ENCODE data around the gene HOXC12.

HOXC12 gene

DNA sequence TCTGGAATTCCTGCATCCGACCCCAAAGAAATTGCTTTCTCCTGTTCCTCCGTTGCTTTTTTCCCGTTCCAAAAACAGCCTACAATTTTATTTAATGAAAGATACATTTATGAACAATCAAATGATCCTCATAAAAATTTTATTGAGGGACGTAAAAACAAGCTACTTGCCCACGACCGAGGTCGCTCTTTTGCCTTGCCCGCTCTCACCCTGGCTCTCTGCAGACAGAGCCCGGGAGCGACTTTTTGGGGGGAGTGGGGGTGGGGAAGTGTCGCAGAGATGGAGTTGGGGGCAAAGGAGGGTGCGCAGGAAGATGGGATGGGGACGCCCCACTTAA lies 44.2 kb downstream of the HOXC12 start:
- DNase-seq = no peak

DNA sequence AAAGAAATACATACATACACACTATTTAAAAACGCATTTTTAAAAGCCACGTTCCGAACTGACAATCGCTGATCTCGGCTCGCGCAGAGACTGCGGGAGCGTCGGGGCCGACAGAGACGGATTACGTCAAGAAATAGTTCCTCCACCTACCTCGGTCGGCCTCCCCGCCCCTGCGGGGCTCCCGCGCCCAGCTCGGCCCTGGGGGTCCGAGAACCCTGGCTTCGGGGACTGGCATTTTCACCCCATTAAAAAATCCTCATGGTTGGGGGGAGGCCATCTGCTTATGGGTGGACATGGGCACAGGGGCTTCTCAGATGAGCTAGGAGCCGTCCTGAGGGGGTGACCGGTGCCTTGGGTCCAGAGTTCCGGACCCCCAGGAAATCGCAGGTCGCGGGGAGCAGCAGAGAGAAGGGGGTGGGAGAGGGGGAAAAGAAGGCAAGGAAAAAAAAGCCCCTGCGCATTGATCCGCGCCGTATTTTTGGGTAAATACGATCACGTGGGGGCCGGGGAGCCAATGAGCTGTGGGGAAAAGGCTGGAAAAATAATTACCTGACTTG lies 44.9 kb downstream of the HOXC12 start:
- DNase-seq = no peak

DNA sequence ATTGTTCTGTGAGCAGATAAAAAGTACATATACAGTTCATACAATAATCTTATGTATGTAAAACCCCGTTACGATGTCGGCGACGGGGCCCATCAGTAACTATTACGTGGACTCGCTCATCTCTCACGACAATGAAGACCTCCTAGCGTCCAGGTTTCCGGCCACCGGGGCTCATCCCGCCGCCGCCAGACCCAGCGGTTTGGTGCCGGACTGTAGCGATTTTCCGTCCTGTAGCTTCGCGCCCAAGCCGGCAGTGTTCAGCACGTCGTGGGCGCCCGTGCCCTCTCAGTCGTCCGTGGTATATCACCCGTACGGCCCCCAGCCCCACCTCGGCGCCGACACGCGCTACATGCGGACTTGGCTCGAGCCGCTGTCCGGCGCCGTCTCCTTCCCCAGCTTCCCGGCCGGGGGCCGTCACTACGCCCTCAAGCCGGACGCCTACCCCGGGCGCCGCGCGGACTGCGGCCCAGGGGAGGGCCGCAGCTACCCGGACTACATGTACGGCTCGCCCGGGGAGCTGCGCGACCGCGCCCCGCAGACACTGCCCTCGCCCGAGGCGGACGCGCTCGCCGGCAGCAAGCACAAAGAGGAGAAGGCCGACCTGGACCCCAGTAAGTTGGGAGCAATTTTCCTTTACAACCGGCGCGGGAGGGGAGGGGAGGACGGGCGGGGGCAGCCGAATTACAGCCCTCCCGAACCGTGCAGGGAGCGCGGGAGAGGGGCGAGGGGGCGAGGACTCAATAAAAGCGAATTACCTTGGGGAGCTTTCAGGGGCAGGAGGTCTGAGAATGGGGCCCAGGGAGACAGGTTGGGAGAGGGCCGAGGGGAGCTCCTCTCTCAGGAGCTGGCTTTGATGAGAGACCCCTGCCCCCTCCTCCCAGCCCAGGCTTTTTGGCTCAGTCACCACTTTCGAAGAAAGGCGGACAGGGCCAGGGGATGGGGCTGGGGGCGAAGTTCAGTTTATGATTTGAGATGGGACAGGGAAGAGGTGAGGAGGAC lies 45.7 kb downstream of the HOXC12 start, which contains the start of gene HOXC9:
TSS of gene HOXC9 (plus strand) at position 46 of the 999 bp plus-strand sequence. CDS start at position 74, 28 bp downstream.
- DNase-seq = no peak

DNA sequence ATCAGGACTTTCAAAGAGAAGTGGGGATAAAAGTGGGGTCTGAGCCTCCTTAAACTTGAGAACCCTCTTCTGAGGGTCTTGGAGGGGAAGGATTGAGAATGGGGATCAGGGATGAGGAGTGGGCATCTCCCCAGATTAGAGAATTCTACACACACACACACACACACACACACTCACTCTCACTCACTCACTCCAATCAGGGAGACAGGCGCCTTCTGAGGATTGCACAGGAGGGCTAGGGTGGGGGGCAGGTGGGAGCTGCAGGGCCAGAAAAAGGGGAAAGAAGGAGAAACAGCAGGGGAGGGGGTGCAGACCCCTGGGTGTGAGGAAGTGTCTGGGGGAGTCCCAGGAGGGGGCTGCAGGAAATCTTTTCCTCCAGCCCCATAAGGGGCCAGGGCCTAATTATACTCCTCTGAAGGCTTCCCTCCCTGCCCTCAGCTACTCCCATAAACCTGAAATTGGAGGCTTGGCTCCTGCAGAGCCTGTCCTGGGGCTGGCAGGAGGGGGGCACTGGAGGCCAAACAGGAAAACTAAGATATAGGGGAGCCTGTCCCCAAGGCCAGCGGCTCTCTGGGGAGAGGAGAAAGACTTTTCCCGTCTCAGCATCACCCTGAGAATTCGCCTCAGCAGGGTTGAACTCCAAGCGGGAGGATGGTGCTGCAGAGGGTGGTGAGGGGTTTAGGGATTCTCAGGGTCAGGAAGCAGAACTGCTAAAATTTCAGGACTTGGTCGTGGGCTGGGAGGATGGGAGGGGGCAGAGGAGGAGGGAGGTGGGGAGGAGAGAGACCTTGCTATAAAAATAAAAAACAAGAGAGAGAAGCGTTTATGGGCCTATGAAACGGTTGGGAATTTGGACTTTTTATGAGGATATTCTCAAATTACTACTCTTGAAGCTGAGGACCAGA lies 46.8 kb downstream of the HOXC12 start:
- no peak for DNase-seq

DNA sequence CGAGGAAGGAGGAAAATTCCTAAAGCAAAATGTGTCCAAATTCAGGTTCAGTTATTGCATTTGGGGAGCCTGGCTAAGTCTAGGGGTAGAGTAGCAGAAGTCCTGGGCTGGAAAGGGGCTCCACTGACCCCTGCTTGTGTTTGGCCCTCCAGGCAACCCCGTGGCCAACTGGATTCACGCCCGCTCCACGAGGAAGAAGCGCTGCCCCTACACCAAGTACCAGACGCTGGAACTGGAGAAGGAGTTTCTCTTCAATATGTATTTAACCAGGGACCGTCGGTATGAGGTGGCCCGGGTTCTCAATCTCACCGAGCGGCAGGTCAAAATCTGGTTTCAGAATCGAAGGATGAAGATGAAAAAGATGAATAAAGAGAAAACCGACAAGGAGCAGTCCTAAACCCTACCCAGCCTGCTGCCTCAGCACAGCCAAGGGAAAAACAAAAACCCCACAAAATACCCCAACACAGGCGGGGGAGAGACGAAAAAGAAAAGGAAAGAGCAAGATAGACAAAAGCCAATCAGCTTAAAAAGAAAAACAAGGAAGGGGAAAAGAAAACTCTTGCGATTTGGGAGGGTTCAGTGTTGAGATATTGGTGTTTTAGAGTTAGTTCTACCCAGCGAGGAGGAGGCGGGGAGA lies 47.7 kb downstream of the HOXC12 start:
- no peak for DNase-seq

DNA sequence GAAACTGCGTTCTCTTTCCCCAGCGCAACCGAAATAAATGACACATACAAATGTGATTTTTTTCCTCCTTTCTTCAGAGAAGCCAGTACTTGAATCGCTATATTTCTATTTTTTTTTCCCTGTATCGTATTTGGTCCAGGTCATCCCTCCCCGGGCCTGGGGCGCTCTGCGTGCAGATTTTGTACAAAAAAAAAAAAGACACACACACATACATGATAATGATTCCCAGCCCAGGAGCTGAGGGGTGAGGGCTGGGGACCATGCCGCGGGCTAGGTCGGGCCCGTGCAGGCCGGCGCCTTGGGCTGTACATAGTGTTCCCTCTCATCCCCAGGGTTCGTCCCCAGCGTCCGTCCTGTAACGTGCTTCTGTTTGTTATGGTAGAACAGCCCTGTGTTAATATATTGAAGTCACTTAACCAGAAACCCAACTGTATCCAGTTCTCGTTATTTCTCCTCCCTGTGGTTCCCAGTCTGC lies 48.2 kb downstream of the HOXC12 start:
- DNase-seq = no peak

DNA sequence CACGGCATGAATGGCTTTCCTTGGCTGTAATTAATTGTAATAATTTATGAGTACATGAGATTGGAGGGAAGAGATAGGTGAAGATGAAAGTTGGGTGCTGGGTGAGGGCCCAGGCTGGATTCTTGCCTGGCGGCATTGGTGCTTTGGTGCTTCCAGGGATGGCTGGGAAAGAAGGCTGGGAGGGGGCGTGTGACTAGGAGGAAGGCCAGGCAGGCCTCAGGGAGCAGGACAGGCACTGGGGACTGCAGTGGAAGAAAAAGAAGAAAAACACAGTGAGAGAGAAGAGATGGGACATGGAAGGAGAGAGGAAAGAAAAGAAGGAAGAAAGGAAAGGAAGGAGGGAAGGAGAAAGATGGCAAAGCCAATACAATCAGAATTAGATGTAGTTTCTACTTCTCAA lies 48.9 kb downstream of the HOXC12 start:
- no peak for DNase-seq

DNA sequence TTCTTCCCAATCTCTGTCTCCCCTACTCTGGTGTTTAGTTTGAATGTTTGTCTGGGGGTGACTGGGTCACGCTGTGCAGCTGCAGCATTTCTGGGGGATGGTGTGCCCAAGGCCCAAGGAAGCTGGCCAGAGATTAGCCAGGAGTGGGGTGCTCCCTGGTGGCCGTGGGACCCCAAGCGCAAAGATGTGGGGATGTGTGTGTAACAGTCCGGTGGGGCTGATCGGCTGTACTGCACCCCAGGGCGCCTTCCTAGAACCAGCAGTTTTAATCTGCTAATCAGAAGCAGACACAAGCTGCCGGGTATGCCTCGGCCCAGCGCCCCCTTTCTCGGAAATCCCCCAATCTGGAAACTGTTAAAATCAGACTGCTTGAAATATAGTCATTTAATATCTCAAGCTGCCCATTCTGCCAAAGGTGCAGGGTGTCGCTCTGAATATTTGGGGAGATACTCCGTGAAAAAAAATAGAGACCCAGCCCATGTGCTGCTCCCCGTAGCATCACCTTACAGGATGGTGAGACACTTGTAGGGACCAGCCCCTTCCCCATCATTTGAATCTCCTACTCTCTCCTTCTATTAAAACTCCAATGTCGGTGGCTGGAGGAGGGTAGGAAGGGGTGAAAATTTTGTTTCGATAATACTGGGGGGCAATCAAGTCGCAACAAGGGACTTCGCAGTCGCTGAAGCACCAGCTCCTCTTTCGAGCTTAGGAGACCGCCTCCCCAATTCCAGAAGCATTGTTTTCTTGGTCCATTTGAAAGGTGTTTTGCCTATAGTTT lies 49.5 kb downstream of the HOXC12 start:
- DNase-seq = no peak

DNA sequence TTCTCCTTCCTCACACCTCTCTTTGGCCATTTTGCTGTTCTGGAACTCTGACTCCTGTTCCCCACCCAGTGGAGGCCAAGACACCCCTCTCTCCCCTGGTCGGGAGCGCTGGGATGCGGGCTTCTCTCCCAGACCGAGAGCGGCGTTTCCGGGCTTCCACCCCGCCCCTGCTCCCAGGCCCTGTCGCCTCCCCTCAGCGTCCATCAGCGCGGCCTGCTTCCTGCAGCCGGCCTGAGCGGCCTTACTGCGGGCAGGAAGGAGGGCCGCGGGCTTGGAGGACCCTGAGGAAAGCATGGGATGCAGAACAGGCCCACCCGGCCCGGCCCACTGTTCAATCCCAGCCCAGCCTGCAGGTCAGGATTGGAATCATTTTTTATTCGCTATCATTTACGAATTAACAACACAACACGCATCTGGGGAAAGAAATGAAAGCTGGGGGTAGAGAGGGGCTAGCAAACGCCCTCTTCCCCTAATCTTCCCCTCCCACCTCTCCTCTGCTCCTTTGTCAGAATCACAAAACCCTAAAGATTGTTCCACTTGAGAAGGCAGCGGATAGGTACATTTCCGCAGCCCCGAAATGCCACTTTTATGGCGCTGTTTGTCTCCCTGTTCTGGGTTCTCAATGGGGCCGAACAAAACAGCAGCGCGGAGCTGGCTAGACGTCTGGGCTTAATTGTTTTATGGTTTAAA lies 50.3 kb downstream of the HOXC12 start:
- no peak for DNase-seq

DNA sequence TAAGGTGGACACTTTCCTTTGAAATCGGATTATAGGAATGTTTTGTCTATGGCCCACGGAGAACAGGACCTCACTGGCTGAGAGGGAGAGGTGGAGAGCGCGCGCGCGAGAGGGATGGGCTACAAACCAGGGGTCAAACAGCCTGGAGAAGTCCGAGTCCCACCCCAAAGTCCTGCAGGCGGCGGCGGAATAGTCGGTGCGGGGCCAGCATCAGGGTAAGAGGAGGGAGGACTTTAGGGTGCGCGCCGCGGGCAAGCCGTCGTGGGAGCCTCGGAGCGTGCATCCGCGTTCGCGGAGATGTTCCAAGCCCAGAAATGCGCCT lies 50.8 kb downstream of the HOXC12 start:
- DNase-seq = no peak

DNA sequence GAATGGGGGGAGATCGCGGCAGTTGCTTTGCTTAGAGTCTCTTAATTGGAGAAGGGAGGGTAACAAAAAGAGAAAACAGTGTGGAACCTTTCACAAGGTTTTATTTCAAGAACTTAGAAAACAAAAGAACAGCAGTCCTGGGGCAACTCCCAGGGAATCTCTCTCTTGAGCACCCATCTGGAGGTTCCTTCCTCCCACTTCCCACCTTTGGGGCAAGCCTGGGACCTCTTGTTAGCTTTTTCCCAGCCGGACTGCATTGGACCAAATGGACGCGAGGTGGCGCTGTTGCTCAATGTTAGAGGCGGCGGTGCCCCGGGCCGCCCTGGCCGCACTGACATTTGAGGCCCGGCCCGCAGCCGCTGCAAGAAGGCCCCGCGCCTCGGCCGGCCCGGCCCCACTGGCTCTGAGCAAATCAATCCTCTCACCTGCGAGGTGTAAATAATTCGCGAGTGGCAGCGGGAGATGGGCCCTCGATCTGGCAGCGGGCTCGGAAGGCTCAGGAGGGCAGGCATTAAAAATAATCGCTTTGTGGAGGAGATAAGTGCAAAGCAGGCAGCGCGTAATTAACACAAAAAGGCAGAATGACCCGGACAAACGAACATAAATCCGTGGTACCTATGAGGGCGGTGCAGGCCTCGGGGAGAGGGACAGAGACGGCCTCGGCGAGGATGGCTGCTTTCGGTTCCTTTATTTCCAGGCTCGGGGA lies 51.3 kb downstream of the HOXC12 start:
- DNase-seq = peak; percentile 84

DNA sequence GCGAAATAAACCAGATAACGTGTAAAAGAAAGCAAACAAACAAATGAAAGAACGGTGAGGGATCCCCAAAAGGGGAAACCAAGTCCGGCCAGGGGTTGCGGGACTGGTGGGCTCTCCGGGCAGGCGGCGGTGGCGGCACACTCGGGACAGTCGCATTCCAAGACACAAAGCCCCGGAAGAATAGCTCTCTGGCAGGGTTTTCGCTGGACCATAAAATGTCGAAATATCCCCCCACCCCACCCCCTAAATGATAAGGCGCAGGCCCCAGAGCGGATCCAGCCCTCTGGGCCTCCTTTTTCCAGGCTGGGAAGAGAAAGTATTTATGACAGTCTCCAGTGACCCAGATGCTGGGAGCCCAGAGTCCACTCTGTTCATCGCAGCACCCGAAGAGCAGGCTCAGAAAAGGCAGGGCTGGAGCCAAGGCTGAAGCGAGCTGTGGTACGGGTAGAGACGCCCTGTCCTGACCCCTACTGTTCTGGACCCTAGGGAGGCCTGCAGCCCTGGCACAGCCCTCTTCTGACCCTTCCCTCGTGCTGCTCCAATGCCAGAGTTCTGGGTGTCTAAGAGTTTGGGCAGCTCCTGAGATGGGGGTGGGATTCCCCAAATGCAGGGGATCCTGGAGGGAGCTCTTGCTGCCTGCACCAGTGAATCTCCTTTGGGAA lies 52.0 kb downstream of the HOXC12 start:
- no peak for DNase-seq

DNA sequence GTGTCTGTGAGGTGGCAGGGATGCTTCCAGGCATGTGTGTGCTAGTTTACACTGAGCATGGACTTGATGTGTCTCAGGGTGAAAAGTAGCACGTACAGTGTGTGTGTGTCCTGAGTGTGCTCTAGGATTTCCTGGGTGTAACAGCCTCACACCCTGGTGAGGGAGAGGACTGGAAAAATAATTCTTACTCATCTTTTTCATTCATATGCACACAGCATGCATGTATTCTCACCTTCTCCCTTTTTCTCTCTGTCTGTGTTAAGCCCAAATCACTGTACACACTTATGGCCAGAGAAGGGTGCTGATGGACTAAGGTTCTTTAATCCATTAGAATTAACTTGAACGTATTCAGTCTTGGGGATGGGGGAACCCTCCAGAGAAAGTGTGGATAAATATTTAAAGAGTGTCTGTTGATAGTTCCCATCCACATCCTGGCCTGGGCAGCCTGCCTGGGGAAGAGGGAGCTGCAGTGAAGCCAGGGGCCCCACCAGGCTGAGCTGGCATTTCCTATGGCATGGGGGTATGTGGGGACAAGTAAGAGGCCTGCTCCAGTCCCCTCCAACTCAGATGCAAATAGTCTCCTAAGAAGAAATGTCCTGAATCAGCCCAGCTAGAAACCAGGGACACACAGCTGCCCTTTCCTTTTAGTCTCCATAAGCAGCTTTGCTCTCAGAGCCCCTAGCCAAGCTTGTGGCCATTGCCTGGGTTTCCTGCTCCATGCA lies 53.0 kb downstream of the HOXC12 start:
- no peak for DNase-seq

DNA sequence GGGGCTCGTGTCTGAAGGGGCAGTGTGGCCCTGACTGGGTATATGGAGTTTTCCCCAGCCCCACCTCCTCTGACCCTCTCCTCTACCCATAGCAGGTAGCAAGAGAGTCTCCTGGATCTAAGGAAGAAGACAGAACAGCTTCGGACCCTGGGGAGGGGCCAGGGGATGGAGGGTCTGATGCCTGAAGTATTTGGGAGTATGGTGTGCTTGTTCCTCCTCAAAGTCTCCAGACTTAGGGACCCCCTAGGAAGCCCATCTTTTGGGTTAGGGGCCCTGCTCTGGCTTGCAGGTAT lies 53.5 kb downstream of the HOXC12 start:
- no peak for DNase-seq

Data from activated gamma-delta T cell treated with Interleukin-2 at 50 U/mL for 16 hours (primary cell).